Liver (tissue), 3 donors: ENCODE data around the gene CTPS2.

Source experiments
- CTCF ChIP-seq: fragments of 150-350 bp; IDR thresholded peaks from 2 replicates; pipeline ENCODE4 v1.5.1; 2017; ENCODE audit warnings: improper control_type of control experiment, low read depth, low read length; ENCODE audit not compliant: missing input control
- EGR1 ChIP-seq, 2 donors: IDR thresholded peaks; 2 replicates each; pipeline ENCODE4 v1.6.1; 2016 to 2018; ENCODE audit warnings: antibody characterized with exemption in 2 of 2, low read depth in 2 of 2
- FOXA1 ChIP-seq: IDR thresholded peaks from 2 replicates; pipeline ENCODE4 v1.6.1; 2016; ENCODE audit warnings: antibody characterized with exemption
- GABPA ChIP-seq, 2 donors: IDR thresholded peaks in 1 of 2; conservative IDR thresholded peaks in 1 of 2; 2 replicates each; pipeline ENCODE4 v1.6.1; 2016; ENCODE audit warnings: antibody characterized with exemption in 2 of 2, mild to moderate bottlenecking in 1 of 2, moderate library complexity in 1 of 2
- JUND ChIP-seq, 2 donors: IDR thresholded peaks; 2 replicates each; pipeline ENCODE4 v1.6.1; 2016; ENCODE audit warnings: antibody characterized with exemption in 2 of 2
- MAX ChIP-seq: IDR thresholded peaks from 2 replicates; pipeline ENCODE4 v1.6.1; 2016; ENCODE audit warnings: antibody characterized with exemption
- REST ChIP-seq: IDR thresholded peaks from 2 replicates; pipeline ENCODE4 v1.6.1; 2016; ENCODE audit warnings: antibody characterized with exemption, mild to moderate bottlenecking
- TAF1 ChIP-seq: conservative IDR thresholded peaks from 2 replicates; pipeline ENCODE4 v1.6.1; 2016; ENCODE audit warnings: antibody characterized with exemption, mild to moderate bottlenecking
- donor health status: healthy.
- donor health status: healthy.

- TF ChIP-seq REST: no peak
- no peak for TF ChIP-seq MAX
- TF ChIP-seq CTCF: no peak
- TF ChIP-seq JUND (IDR thresholded peaks at IDR 0.05): no peak
- TF ChIP-seq GABPA (IDR thresholded peaks at IDR 0.05 in 1 of 2, conservative IDR thresholded peaks at IDR 0.05 in 1 of 2): no peak
- no peak for TF ChIP-seq TAF1
- no peak for TF ChIP-seq EGR1 (IDR thresholded peaks at IDR 0.05; ENCODE audit: low read depth in 2 of 2)
- no peak for TF ChIP-seq FOXA1
Measured at GRCh38 chrX:16748425-16748824, 36.0 kb upstream of the CTPS2 start.
